GM12865 (cell line): ENCODE data around the gene NPM1.

Source experiments
- DNase-seq: peaks from one replicate; pipeline ENCODE4 v3.0.0; 2010; ENCODE audit warnings: low read depth
- H3K4me3 ChIP-seq: 2 replicates; pipeline ENCODE4 v1.5.1; 2011; ENCODE audit warnings: mild to moderate bottlenecking, low read depth, low read length, control low read depth
- TF ChIP-seq, protein P1 (sequence below): IDR thresholded peaks from 2 replicates; pipeline ENCODE4 v1.5.1; 2011; ENCODE audit warnings: low read length, control low read depth, low read depth, inconsistent platforms; ENCODE audit not compliant: insufficient read depth; ENCODE audit errors: missing control alignments

NPM1 gene

DNA sequence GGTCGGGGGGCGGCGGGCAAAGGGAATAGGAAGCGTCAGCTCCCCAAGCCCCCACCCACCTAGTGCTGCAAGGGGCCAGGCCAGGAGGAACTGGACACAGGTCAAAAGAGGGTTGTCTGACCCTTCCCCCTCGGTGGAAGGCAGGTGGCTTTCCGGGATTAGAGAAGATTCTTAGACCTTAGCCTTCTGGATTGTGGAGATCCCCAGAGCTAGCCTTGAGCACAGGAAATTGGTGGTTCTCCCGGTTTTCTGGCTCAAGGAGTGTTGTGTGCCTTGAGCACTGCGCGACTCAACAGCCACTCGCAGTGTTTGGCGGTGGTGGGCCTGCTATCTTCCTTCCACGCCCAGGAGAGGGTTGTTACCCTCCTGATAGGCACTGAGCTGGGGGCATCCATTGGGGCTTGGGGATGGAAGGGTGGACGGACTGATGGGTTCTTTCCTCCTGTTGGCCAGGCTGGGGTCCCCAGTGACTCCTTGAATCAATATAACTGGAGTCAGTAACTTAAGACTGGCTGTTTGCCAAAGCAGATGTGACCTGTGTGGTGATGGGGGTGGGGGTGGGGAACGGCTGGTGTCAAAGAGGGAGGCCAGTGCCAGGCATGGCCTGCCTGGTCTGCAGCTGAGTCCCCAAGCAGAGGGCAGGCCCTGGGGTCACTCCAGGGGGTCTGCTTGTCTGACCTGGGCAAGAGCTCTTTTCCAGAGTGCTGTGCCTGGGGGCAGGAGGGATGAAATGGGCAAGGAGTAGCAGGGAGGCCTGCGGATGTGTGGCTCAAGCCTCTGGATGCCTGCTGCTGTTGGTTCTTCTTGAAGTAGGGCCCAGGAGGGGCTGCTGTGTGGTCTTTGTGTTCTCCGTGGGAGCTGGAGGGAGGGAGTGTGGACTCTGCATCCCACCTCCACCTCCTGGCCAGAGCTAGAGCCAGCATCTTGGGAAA, 33.9 kb downstream of the NPM1 start:
- no peak overlapping the region for H3K4me3 ChIP-seq
- no peak for DNase-seq
- TF ChIP-seq, protein P1, sequence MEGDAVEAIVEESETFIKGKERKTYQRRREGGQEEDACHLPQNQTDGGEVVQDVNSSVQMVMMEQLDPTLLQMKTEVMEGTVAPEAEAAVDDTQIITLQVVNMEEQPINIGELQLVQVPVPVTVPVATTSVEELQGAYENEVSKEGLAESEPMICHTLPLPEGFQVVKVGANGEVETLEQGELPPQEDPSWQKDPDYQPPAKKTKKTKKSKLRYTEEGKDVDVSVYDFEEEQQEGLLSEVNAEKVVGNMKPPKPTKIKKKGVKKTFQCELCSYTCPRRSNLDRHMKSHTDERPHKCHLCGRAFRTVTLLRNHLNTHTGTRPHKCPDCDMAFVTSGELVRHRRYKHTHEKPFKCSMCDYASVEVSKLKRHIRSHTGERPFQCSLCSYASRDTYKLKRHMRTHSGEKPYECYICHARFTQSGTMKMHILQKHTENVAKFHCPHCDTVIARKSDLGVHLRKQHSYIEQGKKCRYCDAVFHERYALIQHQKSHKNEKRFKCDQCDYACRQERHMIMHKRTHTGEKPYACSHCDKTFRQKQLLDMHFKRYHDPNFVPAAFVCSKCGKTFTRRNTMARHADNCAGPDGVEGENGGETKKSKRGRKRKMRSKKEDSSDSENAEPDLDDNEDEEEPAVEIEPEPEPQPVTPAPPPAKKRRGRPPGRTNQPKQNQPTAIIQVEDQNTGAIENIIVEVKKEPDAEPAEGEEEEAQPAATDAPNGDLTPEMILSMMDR = no peak

DNA sequence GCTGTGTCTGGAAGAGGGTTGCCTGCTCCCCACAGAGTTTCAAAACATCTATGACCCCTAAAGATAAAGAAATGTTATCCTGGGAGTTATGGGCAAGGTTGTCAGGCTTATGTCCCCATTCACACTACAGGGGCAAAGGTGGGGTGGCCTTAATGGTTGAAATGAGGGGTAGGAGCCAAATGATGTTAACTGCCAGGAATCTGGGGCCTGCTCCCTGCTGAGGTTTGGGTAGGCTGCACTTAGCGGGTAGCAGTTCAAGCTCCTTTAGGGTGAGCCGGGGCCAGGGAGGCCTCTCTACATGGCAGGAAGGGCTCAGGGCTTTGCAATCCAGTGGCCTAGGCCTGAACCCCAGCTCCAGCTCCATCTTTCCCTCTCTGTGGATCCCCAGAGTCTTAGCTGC, 34.8 kb downstream of the NPM1 start:
- no peak for DNase-seq
- TF ChIP-seq, protein P1 = no peak

DNA sequence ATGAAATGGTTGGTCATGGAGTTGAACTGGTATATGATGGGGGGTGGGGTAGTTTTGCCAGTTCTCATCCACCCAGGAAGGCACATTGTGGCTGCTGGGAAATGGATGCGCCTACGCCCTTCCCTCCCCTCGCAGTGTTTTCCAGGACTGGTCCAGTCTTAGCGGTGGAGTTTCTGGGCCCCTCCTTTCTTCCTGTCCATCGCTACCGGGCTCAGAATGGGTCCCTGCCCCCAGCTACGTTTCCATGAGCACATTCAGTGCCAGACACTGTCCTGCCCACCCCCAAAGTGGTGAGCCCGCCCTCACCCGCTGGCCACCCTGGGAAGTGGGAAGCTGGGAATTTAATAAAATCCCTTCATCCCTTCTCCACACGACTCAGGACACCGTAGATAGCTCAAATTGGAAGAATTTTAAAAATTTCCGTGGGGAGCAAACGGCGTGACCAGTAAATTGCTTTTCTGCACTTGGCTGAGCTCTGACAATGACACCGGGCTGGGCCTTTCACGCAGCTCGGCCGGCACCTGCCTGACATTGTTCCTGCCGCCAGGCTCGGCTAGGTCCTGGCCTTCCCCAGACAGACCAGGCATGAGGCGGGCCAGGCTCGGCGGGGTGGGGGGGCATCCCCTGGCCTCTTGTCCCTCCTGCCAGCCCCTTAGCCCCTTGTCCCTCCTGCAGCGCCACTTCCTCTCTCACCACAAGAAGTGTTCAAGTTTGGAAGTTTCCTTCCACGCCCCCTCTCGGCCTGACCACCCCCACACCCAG, 35.4 kb downstream of the NPM1 start:
- no peak overlapping the region for H3K4me3 ChIP-seq
- DNase-seq = no peak
- TF ChIP-seq, protein P1 = no peak

More for the DNA sequence above, 34.8 kb downstream of the NPM1 start:
- no peak overlapping the region for H3K4me3 ChIP-seq

DNA sequence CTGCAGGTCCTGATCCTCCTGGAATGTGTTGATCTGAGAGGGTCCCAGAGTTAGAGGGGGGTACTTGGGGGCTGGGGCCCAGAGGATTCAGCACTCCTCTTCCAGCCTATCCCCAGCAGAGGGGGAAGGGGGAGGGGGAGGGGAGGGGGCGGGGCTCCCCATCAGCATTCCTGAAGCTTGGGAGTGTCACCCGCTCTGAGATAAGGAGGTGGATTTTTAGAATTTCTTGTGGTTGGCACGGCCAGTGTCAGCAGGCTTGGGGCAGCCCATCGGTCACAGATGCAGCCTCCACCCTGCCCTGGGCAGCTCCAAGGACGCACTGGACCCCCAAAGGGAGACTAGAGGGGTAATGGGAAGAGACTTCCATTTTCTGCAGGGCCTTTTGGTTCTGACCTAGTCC, 37.1 kb downstream of the NPM1 start:
- no peak overlapping the region for H3K4me3 ChIP-seq
- DNase-seq = no peak
- TF ChIP-seq, protein P1 = no peak

DNA sequence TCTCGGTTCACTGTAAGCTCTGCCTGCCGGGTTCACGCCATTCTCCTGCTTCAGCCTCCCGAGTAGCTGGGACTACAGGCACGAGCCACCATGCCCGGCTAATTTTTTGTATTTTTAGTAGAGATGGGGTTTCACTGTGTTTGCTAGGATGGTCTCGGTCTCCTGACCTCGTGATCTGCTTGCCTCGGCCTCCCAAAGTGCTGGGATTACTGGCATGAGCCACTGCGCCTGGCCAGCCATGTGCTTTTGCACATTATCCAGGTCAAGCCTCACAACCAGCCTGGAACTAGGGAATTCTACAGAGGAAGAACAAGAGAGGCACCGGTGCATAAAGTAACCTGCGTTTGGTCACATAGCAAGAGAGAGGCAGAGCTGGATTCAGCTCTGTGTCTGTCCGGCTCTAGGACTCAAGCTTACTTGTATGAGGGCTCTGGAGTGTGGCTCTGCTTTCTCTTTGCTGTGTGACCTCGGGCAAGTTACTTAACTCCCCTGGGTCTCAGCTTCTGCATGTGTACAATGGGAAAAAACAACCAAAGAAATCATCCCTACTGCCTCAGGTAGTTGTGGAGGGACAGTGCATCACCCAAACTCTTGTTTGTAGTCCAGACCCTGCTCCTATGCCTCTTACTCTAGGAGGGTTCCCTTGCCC, 38.1 kb downstream of the NPM1 start:
- H3K4me3 ChIP-seq = no peak overlapping the region
- TF ChIP-seq, protein P1 = no peak

DNA sequence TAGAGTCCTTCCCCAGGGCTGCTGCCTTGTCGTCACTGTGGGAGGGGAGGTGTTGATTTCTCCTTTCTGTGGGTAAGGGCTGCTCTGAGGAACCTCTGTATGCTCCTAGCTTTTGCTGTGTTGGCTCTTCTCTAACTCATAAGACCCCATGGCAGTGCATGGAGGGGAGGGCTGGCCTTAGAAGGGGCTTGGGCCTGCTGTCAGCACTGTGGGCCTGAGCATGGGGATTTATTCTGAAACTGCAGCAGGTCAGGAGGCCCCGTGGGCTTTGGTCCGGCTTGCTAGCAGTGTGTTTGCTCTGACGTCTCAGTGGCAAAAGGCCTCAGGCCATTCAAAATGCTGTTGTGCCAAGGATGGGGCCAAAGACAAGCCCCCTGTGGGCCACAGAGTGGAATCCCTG, 38.6 kb downstream of the NPM1 start:
- TF ChIP-seq, protein P1 = no peak

More for the DNA sequence above, 38.1 kb downstream of the NPM1 start:
- DNase-seq = no peak

More for the DNA sequence above, 38.6 kb downstream of the NPM1 start:
- no peak for DNase-seq
- no peak overlapping the region for H3K4me3 ChIP-seq
